A549 (cell line): ENCODE results near the gene STAM.
"Not testable (repeated sequence)": the region's sequence is repeated elsewhere in the genome, so short reads cannot be mapped to it uniquely, and the experiment has no call there.

Experiments
- CTCF ChIP-seq: fragments of >200 bp; sonication (Bioruptor Twin); formaldehyde crosslinking; IDR thresholded peaks from 3 replicates; pipeline ENCODE4 v1.5.1; 2016
- MYC ChIP-seq: IDR thresholded peaks from 2 replicates; pipeline ENCODE4 v1.6.1; 2012; ENCODE audit warnings: mild to moderate bottlenecking, inconsistent platforms, low read length, improper control_type of control experiment, borderline replicate concordance
- NFE2L2 ChIP-seq: fragments of 150-350 bp; conservative IDR thresholded peaks from 2 replicates; pipeline ENCODE4 v1.6.1; 2014; ENCODE audit warnings: low read length
- RCOR1 ChIP-seq: fragments of 150-350 bp; IDR thresholded peaks from 2 replicates; pipeline ENCODE4 v1.6.1; 2014; ENCODE audit warnings: antibody characterized with exemption, low read length, low read depth

GRCh38 chr10:17722317-17723014, 78.5 kb downstream of the STAM start:
- not testable (repeated sequence) for TF ChIP-seq MYC, RCOR1, CTCF, NFE2L2
